Measurements from ENCODE around the gene DPY19L3.

DPY19L3 gene

DNA sequence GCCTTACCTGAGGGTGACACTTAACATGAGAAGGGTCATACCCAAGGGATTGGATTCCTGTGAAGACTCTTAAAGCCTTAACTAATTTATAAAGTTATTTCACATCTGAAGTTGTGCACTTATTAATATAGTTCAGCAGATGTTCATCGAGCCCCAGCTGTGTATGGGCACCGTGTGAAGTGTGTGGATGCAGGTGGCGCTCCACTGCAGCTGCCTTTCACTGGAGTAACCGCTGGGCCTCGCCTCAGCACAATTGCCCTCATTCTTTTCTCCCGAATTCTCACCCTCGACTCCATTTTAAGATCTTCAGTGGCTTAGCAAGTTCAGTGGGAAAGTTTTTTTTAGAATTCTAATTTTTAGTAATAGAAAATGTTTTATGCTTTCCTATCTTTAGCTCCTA, 66.2 kb downstream of the DPY19L3 start:
- Histone ChIP-seq H3K9ac (ENCODE audit: low read length) (no peak overlapping the region), H3K9me3 (ENCODE audit: insufficient read depth, low read length) (no peaks in the 10 kb centered on the region), H3K27me3 (ENCODE audit: low read depth, low read length) (no peaks in the 10 kb centered on the region), H3K4me3 (ENCODE audit: low read length) (no peak overlapping the region), H3K27ac (ENCODE audit: low read length) (no peak overlapping the region), H3K36me3 (replicated peaks; ENCODE audit: low read depth, low read length) (no peaks in the 10 kb centered on the region), H3K79me2 (ENCODE audit: low read length) (no peaks in the 10 kb centered on the region), H4K20me1 (ENCODE audit: insufficient read depth, low read length) (no peaks in the 10 kb centered on the region), H2AFZ (ENCODE audit: low read depth, low read length) (no peak overlapping the region), H3K4me2 (ENCODE audit: low read length) (no peak overlapping the region), H3K4me1 (ENCODE audit: low read length) (no peaks in the 10 kb centered on the region)
- TF ChIP-seq CTCF (IDR thresholded peaks at IDR 0.05; ENCODE audit: low read depth, low read length) (no peak), EZH2phosphoT487 (IDR thresholded peaks at IDR 0.05; ENCODE audit: low read depth) (no peak)

- H3K4me1 ChIP-seq (ENCODE audit: low read length): no peaks in the 10 kb centered on the region
- no peaks in the 10 kb centered on the region for H4K20me1 ChIP-seq (ENCODE audit: insufficient read depth, low read length)
- no peaks in the 10 kb centered on the region for H3K9me3 ChIP-seq (ENCODE audit: insufficient read depth, low read length)
- no peaks in the 10 kb centered on the region for H3K79me2 ChIP-seq (ENCODE audit: low read length)
- peaks cover 8% of the 10 kb centered on the region for H3K36me3 ChIP-seq (replicated peaks; ENCODE audit: low read depth, low read length)
- TF ChIP-seq CTCF (IDR thresholded peaks at IDR 0.05; ENCODE audit: low read depth, low read length): no peak
- no peak for TF ChIP-seq EZH2phosphoT487 (IDR thresholded peaks at IDR 0.05; ENCODE audit: low read depth)
- H3K27me3 ChIP-seq (ENCODE audit: low read depth, low read length): no peaks in the 10 kb centered on the region
- H3K9ac ChIP-seq (ENCODE audit: low read length): no peak overlapping the region
- H3K4me2 ChIP-seq (ENCODE audit: low read length): no peak overlapping the region
- H2AFZ ChIP-seq (ENCODE audit: low read depth, low read length): no peak overlapping the region
- no peak overlapping the region for H3K4me3 ChIP-seq (ENCODE audit: low read length)
- H3K27ac ChIP-seq (ENCODE audit: low read length): no peak overlapping the region
Observed at GRCh38 chr19:32475141-32476031, 69.8 kb downstream of the DPY19L3 start.

DNA sequence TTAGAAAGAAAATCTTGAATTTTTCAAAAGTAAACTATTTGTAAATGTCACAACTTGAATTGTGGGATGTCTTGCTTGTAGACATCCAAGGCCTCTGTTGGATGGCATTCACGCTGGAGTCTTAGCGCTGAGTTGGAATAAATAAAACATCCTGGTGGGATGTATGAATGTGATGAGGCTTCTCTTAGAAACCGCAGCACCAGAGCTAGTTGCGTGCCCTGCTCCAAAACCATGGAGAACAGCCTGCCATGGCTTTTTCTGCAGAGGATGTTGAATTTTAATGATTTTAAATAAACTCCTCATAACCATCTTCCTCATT, 70.4 kb downstream of the DPY19L3 start:
- Histone ChIP-seq H4K20me1 (ENCODE audit: insufficient read depth, low read length) (no peaks in the 10 kb centered on the region), H3K27ac (ENCODE audit: low read length) (no peak overlapping the region), H3K79me2 (ENCODE audit: low read length) (no peaks in the 10 kb centered on the region), H3K36me3 (replicated peaks; ENCODE audit: low read depth, low read length) (peaks cover 8% of the 10 kb centered on the region), H2AFZ (ENCODE audit: low read depth, low read length) (no peak overlapping the region), H3K9me3 (ENCODE audit: insufficient read depth, low read length) (no peaks in the 10 kb centered on the region), H3K4me3 (ENCODE audit: low read length) (no peak overlapping the region), H3K4me1 (ENCODE audit: low read length) (no peaks in the 10 kb centered on the region), H3K9ac (ENCODE audit: low read length) (no peak overlapping the region), H3K4me2 (ENCODE audit: low read length) (no peak overlapping the region), H3K27me3 (ENCODE audit: low read depth, low read length) (no peaks in the 10 kb centered on the region)
- TF ChIP-seq CTCF (IDR thresholded peaks at IDR 0.05; ENCODE audit: low read depth, low read length) (no peak), EZH2phosphoT487 (IDR thresholded peaks at IDR 0.05; ENCODE audit: low read depth) (no peak)

DNA sequence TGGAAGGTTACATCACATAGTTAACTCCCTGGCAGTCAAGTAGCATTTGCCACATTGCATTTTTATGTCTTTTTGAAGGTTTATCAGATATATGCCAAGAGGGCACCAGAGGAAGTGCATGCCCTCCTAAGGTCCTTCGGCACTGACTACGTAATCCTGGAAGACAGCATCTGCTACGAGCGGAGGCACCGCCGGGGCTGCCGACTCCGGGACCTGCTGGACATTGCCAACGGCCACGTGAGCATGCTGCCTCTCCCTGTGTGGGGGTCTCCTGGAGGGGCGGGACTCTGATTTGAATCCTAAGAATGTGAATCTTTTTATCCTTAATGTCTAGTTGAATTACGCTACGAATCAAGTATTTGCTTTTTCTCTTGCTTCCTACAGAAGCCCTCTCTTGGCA, 74.8 kb downstream of the DPY19L3 start:
- H3K4me2 ChIP-seq (ENCODE audit: low read length): no peak overlapping the region
- H3K9ac ChIP-seq (ENCODE audit: low read length): no peak overlapping the region
- peaks cover 20% of the 10 kb centered on the region for H3K36me3 ChIP-seq (replicated peaks; ENCODE audit: low read depth, low read length)
- TF ChIP-seq CTCF (IDR thresholded peaks at IDR 0.05; ENCODE audit: low read depth, low read length) (no peak), EZH2phosphoT487 (IDR thresholded peaks at IDR 0.05; ENCODE audit: low read depth) (no peak)
- H3K9me3 ChIP-seq (ENCODE audit: insufficient read depth, low read length): no peaks in the 10 kb centered on the region
- no peak overlapping the region for H3K4me3 ChIP-seq (ENCODE audit: low read length)
- no peaks in the 10 kb centered on the region for H3K4me1 ChIP-seq (ENCODE audit: low read length)
- no peaks in the 10 kb centered on the region for H4K20me1 ChIP-seq (ENCODE audit: insufficient read depth, low read length)
- no peaks in the 10 kb centered on the region for H3K27me3 ChIP-seq (ENCODE audit: low read depth, low read length)
- H3K27ac ChIP-seq (ENCODE audit: low read length): no peak overlapping the region
- H3K79me2 ChIP-seq (ENCODE audit: low read length): no peaks in the 10 kb centered on the region
- no peak overlapping the region for H2AFZ ChIP-seq (ENCODE audit: low read depth, low read length)

All from OCI-LY3 (cell line).